Ectodermal cell (in vitro differentiated cells): ENCODE measurements around the gene STXBP4.

Experiments
- H3K27ac ChIP-seq: 2 replicates; pipeline ENCODE4 v1.7.0; 2013; ENCODE audit warnings: mild to moderate bottlenecking, low read depth, low read length; ENCODE audit not compliant: insufficient read depth, poor library complexity, severe bottlenecking
- H3K27me3 ChIP-seq: 2 replicates; pipeline ENCODE4 v1.7.0; 2013; ENCODE audit warnings: mild to moderate bottlenecking, low read length; ENCODE audit not compliant: insufficient read depth, control insufficient read depth, poor library complexity, severe bottlenecking
- H3K36me3 ChIP-seq: one replicate; pipeline ENCODE4 v1.7.0; 2013; ENCODE audit warnings: low read length; ENCODE audit not compliant: control insufficient read depth, insufficient read depth
- H3K4me1 ChIP-seq: one replicate; pipeline ENCODE4 v1.7.0; 2013; ENCODE audit warnings: low read length; ENCODE audit not compliant: control insufficient read depth, insufficient read depth
- H3K4me3 ChIP-seq: 2 replicates; pipeline ENCODE4 v1.7.0; 2013; ENCODE audit warnings: low read depth, low read length, control low read depth; ENCODE audit not compliant: insufficient read depth
- H3K9me3 ChIP-seq: 2 replicates; pipeline ENCODE4 v1.7.0; 2013; ENCODE audit warnings: mild to moderate bottlenecking, low read length, moderate library complexity; ENCODE audit not compliant: control insufficient read depth
- WGBS, 2 experiments: methylation state at CpG; one replicate each; pipeline ENCODE4 v1.1.7; 2013; ENCODE audit warnings: missing lambda C conversion rate in 2 of 2; 5-methylcytosine and 5-hydroxymethylcytosine counted together

STXBP4 gene

GRCh38 chr17:54969658-54970572, 1.4 kb downstream of the STXBP4 start:
- Histone ChIP-seq H3K4me3 (peak overlapping the region; percentile 81), H3K27me3 (no peaks in the 10 kb centered on the region), H3K4me1 (peaks cover 9% of the 10 kb centered on the region), H3K36me3 (no peaks in the 10 kb centered on the region), H3K9me3 (no peaks in the 10 kb centered on the region), H3K27ac (no peak overlapping the region)
- WGBS, 2 experiments: 89% methylated on average over 7 of the region's 7 CpGs

GRCh38 chr17:54971147-54971546, 2.6 kb downstream of the STXBP4 start:
- peaks cover 9% of the 10 kb centered on the region for H3K4me1 ChIP-seq
- H3K4me3 ChIP-seq: no peak overlapping the region
- H3K27ac ChIP-seq: no peak overlapping the region
- no peaks in the 10 kb centered on the region for H3K27me3 ChIP-seq
- H3K36me3 ChIP-seq: no peaks in the 10 kb centered on the region
- H3K9me3 ChIP-seq: no peaks in the 10 kb centered on the region

- H3K36me3 ChIP-seq: no peaks in the 10 kb centered on the region
- H3K27me3 ChIP-seq: no peaks in the 10 kb centered on the region
- no peaks in the 10 kb centered on the region for H3K9me3 ChIP-seq
- peaks cover 3% of the 10 kb centered on the region for H3K4me1 ChIP-seq
- WGBS, 2 experiments: 89 to 97% methylated on average over 3 of the region's 3 CpGs
- no peak overlapping the region for H3K27ac ChIP-seq
- H3K4me3 ChIP-seq: no peak overlapping the region
These were observed 3.3 kb downstream of the STXBP4 start for GRCh38 chr17:54971901-54972300.

GRCh38 chr17:54972406-54973138, 4.0 kb downstream of the STXBP4 start:
- WGBS, 2 experiments: 89 to 96% methylated on average over 2 to 3 of the region's 3 CpGs
- H3K4me1 ChIP-seq: peaks cover 3% of the 10 kb centered on the region
- H3K4me3 ChIP-seq: no peak overlapping the region
- no peaks in the 10 kb centered on the region for H3K9me3 ChIP-seq
- H3K27ac ChIP-seq: no peak overlapping the region
- no peaks in the 10 kb centered on the region for H3K36me3 ChIP-seq
- H3K27me3 ChIP-seq: no peaks in the 10 kb centered on the region

- H3K9me3 ChIP-seq: no peaks in the 10 kb centered on the region
- no peaks in the 10 kb centered on the region for H3K27me3 ChIP-seq
- no peak overlapping the region for H3K27ac ChIP-seq
- no peak overlapping the region for H3K4me3 ChIP-seq
- H3K36me3 ChIP-seq: no peaks in the 10 kb centered on the region
- no peaks in the 10 kb centered on the region for H3K4me1 ChIP-seq
- WGBS, 2 experiments: 96 to 97% methylated on average over 3 of the region's 3 CpGs
These were observed 6.2 kb downstream of the STXBP4 start for GRCh38 chr17:54974759-54975158.

GRCh38 chr17:54976316-54976715, 7.8 kb downstream of the STXBP4 start:
- Histone ChIP-seq H3K4me3 (no peak overlapping the region), H3K36me3 (peaks cover 4% of the 10 kb centered on the region), H3K27ac (no peak overlapping the region), H3K4me1 (no peaks in the 10 kb centered on the region), H3K9me3 (no peaks in the 10 kb centered on the region), H3K27me3 (no peaks in the 10 kb centered on the region)
- WGBS, 2 experiments: 98 to 100% methylated on average over 3 of the region's 3 CpGs

GRCh38 chr17:54977744-54978143, 9.2 kb downstream of the STXBP4 start:
- peaks cover 4% of the 10 kb centered on the region for H3K36me3 ChIP-seq
- H3K27me3 ChIP-seq: no peaks in the 10 kb centered on the region
- H3K9me3 ChIP-seq: no peaks in the 10 kb centered on the region
- H3K27ac ChIP-seq: no peak overlapping the region
- WGBS, 2 experiments: 86 to 100% methylated on average over 2 of the region's 2 CpGs
- H3K4me1 ChIP-seq: no peaks in the 10 kb centered on the region
- H3K4me3 ChIP-seq: no peak overlapping the region

GRCh38 chr17:54979657-54980056, 11.1 kb downstream of the STXBP4 start:
- Histone ChIP-seq H3K27ac (no peak overlapping the region), H3K4me3 (no peak overlapping the region), H3K4me1 (no peaks in the 10 kb centered on the region), H3K27me3 (no peaks in the 10 kb centered on the region), H3K36me3 (peaks cover 4% of the 10 kb centered on the region), H3K9me3 (no peaks in the 10 kb centered on the region)

- Histone ChIP-seq H3K9me3 (no peaks in the 10 kb centered on the region), H3K4me1 (no peaks in the 10 kb centered on the region), H3K4me3 (no peak overlapping the region), H3K27ac (no peak overlapping the region), H3K27me3 (no peaks in the 10 kb centered on the region), H3K36me3 (peaks cover 4% of the 10 kb centered on the region)
- WGBS, 2 experiments: 61 to 71% methylated on average over 3 of the region's 3 CpGs
These were observed 11.8 kb downstream of the STXBP4 start for GRCh38 chr17:54980375-54980774.

- H3K36me3 ChIP-seq: peaks cover 4% of the 10 kb centered on the region
- H3K4me3 ChIP-seq: no peak overlapping the region
- no peaks in the 10 kb centered on the region for H3K4me1 ChIP-seq
- no peaks in the 10 kb centered on the region for H3K9me3 ChIP-seq
- no peak overlapping the region for H3K27ac ChIP-seq
- no peaks in the 10 kb centered on the region for H3K27me3 ChIP-seq
These were observed 13.8 kb downstream of the STXBP4 start for GRCh38 chr17:54982399-54982798.
